GM15510 (cell line): ENCODE measurements around the gene NAMPT.

Experiments
- POLR2A ChIP-seq: IDR thresholded peaks from 3 replicates; pipeline ENCODE4 v1.6.1; 2011; ENCODE audit warnings: borderline replicate concordance; ENCODE audit not compliant: insufficient read length; ENCODE audit errors: extremely low read depth

Gene NAMPT

GRCh38 chr7:106312099-106312871 is 27.5 kb upstream of the NAMPT start:
- no peak for TF ChIP-seq POLR2A

DNA sequence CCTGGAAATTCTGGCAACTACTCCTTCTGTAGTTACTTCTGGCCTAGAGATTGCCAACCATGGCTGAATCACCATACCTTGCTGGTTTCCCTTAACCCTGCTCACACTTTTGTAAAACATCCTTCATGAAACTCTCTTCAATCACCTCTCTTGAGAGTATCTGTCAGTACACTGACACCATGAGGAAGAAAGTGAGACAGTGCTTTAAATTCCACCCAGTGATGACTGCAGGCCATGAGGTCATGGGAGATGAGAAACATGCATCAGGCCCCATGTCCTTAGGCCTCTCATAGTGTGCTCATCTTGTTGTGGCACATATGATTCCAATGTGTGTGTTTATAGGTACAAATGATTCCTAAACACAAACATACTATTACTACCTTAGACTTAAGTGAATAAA is 24.6 kb upstream of the NAMPT start:
- TF ChIP-seq POLR2A: no peak

DNA sequence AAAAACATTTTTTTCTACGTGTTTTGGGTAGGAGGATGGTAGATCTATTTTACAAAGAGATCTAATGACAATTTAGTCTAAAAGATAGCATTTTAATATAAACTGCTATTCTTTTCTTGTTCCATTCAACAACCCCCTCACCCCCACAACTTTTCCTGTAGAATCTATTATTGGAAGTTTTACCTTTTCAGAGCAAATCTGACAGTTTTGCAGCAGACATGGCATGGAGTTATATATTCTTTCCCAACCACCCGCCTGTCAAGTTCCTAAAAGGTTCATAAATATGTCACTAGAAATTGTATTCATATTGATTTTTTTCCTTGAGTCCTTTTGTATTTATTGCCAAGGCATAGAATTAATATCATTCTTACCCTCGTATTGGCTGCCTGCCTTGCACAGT is 21.5 kb upstream of the NAMPT start:
- TF ChIP-seq POLR2A: no peak

DNA sequence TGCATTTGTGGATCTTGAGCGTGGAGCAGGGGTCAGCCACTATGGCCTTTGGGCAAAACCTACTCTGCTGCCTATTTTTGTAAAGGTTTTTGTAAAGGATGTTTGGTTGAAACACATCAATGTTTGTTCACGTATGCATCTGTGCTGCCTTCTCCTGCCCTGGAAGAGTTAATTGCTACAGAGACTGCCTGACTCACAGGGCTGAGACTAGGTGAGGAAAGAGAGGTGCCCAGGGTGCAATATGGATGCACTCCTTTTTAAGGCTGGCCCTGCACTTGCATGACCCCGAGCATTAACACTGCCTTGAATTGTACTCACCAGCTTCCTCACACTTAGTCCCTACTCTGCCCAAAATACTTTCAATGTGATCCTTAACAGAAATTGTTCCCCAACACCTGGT is 20.9 kb upstream of the NAMPT start:
- TF ChIP-seq POLR2A: no peak

DNA sequence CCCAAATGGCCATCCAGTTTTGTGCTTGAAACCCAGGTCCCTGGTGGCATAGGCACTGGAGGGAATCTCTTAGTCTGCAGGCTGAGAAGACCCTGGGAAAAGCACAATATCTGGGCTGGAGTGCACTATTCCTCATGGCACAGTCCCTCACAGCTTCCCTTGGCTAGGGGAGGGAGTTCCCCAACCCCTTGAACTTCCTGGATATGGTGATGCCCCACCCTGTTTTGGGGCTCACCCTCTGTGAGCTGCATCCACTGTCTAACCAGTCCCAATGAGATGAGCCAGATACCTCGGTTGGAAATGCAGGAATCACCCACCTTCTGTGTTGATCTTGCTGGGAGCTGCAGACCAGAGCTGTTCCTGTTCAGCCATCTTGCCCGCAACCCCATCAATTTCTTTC is 19.8 kb upstream of the NAMPT start:
- no peak for TF ChIP-seq POLR2A

DNA sequence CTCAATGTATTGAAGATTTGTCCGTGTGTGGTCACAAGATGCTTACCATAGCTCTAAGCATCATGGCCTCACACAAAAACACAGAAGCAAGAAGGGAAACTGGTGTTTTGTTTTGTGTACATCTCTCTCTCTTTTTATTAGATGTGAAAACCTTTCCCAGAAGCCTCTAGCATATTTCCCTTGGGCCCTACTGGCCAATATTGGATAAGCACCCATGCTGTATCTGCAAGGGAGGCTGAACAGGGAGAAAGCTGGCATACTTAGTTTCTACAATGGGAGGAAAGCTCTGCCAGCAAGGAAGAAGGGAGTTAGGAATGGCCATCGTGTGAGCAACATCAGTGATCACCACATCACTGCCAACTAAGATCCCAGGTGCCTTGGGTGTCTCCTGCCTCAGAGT is 9.6 kb upstream of the NAMPT start:
- TF ChIP-seq POLR2A: no peak

DNA sequence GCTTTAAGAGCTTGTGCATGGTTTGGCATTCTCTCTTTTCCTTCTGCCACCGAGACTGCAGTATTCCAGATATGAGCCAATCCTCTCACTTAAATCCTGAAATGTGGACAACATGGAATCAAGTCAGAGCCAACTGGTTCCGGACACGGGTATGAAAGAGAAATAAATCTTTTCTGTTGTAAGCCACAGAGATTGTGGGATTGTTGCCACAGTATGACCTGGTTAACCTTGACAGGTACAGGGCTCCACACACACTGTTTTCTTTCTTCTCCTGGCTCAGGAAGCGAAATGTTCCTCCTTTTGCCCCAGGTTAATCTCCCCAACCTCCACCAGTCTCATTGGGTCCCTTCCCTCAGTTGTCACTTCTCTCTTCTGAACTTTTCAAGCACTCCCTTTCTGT is 6.5 kb upstream of the NAMPT start:
- TF ChIP-seq POLR2A: no peak

GRCh38 chr7:106290319-106290718 is 5.5 kb upstream of the NAMPT start:
- TF ChIP-seq POLR2A: no peak

GRCh38 chr7:106289848-106290247 is 5.1 kb upstream of the NAMPT start:
- no peak for TF ChIP-seq POLR2A

DNA sequence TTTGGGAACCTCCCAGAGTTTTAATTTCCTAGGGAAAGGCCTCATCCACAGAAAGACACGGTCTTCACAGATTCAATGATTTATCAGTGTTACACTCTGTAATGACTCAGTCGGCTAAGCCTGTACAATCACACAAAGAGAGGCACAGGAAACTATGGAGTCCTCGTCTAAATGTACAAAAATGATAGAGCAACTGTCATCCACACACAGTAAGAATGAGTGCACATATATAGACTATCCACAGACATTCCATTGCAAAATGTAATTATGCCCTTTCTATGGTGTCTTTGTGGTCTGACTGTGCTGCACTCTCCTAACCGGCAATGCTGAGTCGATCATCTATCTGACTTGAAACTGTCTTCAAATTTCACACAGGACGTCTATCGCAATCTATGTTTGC is 3.5 kb upstream of the NAMPT start:
- no peak for TF ChIP-seq POLR2A

- TF ChIP-seq POLR2A: no peak
Observed at GRCh38 chr7:106287786-106288185, 3.0 kb upstream of the NAMPT start.

- TF ChIP-seq POLR2A: no peak
Observed at GRCh38 chr7:106285855-106286492, 1.2 kb upstream of the NAMPT start.

- peak; percentile 69 for TF ChIP-seq POLR2A
Observed at GRCh38 chr7:106285051-106285854, 470 bp upstream of the NAMPT start.

- no peak for TF ChIP-seq POLR2A
Observed at GRCh38 chr7:106283831-106284713, 711 bp downstream of the NAMPT start.

DNA sequence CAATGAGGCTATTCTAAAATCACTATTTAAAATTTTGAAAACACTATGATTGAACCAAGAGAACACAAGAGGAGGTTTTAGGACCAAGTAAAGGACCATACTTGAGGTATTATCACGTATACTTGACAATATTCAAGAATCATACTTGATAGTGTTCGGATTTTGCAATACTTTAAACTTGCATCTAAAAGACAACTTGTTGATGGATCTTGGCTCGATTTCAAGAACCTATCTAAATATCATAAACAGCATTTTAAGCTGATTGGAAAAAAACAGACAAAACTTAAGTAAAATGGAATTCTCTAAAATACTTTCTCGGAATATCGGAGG is 1.3 kb downstream of the NAMPT start:
- no peak for TF ChIP-seq POLR2A

- TF ChIP-seq POLR2A: no peak
Observed at GRCh38 chr7:106282852-106283251, 1.9 kb downstream of the NAMPT start.

- TF ChIP-seq POLR2A: no peak
Observed at GRCh38 chr7:106282390-106282789, 2.4 kb downstream of the NAMPT start.
